T-helper 2 cell treated with Interferon-gamma antibody and Interleukin-4, amounts not matched to agents 5 μg/mL and 100 μg/mL, for 36 hours (primary cell): ENCODE measurements around the gene SLC35B2.
A peak's percentile ranks its signal among the peaks of the same experiment; 100 is the strongest.

Experiments used
- DNase-seq: peaks from one replicate; pipeline ENCODE4 v3.0.0; 2021; ENCODE audit warnings: low spot score
- H3K27ac Mint-ChIP-seq: one replicate; pipeline ENCODE4 v1.8.0; 2021; ENCODE audit warnings: mild to moderate bottlenecking, mixed read lengths
- H3K27me3 Mint-ChIP-seq: one replicate; pipeline ENCODE4 v1.8.0; 2021; ENCODE audit warnings: low read depth, mixed read lengths
- H3K36me3 Mint-ChIP-seq: one replicate; pipeline ENCODE4 v1.8.0; 2021; ENCODE audit warnings: low read depth, mixed read lengths
- H3K4me1 Mint-ChIP-seq: one replicate; pipeline ENCODE4 v1.8.0; 2021; ENCODE audit warnings: low read depth, mixed read lengths
- H3K4me3 Mint-ChIP-seq: one replicate; pipeline ENCODE4 v1.8.0; 2022; ENCODE audit warnings: mild to moderate bottlenecking, moderate library complexity, mixed read lengths
- H3K9me3 Mint-ChIP-seq: one replicate; pipeline ENCODE4 v1.8.0; 2021; ENCODE audit warnings: mixed read lengths

Gene SLC35B2

DNA sequence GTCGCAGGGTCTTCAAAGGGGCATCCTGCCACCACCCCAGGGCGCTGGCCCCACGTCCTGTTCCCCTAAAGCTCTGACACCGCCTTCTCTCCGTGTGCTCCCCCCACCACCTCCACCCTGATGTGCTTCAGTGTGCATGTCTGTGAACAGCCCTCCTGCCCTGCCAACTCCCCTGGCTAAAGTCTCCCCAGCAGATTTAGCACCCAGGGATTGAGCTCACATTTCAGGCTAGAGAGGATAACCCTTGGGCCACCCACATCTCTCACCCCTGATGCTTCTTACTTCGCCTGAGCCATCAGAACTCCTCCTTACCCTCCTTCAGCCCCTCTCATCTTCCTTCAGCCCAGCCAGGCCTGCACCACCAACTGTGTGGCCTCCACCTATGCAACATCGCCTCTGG lies 20.4 kb upstream of the SLC35B2 start:
- no peaks in the 10 kb centered on the region for H3K36me3 Mint-ChIP-seq
- H3K4me1 Mint-ChIP-seq = peaks cover 3% of the 10 kb centered on the region
- DNase-seq = no peak
- no peaks in the 10 kb centered on the region for H3K9me3 Mint-ChIP-seq
- H3K27ac Mint-ChIP-seq = no peak overlapping the region
- H3K4me3 Mint-ChIP-seq = no peak overlapping the region
- peaks cover 43% of the 10 kb centered on the region for H3K27me3 Mint-ChIP-seq

DNA sequence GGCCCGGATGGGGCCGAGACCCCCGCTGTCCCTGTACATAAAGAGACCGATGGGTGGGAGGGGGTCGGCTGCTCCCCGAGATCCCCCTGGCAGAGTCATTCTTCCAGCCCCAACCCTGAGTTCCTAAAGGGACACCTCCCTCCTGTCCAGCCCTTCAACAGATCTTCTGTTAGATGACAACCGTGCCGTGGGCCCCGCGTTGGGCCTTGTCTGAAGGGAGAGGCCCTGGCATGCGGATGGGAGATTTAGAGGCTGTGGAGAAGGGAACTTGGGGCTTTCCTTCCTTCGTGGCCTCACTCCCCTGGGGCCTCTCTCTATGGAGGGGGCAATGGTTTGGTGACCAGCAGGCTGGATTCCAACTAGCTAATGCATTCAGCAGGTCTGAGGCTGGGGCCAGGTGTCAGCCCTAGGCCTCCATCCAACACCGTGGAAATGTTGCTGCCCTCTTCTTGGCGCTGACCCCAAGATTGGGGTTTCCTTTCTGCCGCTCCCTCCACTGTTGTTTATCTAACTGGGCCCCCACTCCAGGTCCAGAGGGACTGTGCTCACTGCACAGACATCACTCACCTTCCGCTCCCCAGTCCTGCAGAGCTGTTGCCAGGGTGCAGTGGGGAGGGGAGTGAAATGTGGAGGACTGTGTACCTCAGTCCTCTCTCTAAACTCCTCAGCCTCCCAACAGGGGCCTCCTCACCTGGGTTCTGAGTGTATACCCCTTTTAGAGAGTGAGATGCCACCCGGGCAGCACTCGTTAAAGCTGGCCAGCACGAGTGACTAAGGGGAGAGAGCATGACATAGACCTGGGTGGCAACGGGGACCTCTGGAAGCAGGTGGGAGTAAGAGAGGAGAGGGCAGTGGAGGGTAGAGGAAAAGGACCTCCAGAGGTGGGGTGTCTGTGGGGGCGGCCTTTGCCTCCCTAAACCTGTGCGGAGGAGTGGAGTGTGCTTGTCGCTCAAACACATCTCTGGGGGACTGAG lies 19.6 kb upstream of the SLC35B2 start:
- H3K36me3 Mint-ChIP-seq = no peaks in the 10 kb centered on the region
- DNase-seq = no peak
- H3K27ac Mint-ChIP-seq = no peak overlapping the region
- no peak overlapping the region for H3K4me3 Mint-ChIP-seq
- peaks cover 3% of the 10 kb centered on the region for H3K4me1 Mint-ChIP-seq
- H3K27me3 Mint-ChIP-seq = peaks cover 51% of the 10 kb centered on the region
- no peaks in the 10 kb centered on the region for H3K9me3 Mint-ChIP-seq

DNA sequence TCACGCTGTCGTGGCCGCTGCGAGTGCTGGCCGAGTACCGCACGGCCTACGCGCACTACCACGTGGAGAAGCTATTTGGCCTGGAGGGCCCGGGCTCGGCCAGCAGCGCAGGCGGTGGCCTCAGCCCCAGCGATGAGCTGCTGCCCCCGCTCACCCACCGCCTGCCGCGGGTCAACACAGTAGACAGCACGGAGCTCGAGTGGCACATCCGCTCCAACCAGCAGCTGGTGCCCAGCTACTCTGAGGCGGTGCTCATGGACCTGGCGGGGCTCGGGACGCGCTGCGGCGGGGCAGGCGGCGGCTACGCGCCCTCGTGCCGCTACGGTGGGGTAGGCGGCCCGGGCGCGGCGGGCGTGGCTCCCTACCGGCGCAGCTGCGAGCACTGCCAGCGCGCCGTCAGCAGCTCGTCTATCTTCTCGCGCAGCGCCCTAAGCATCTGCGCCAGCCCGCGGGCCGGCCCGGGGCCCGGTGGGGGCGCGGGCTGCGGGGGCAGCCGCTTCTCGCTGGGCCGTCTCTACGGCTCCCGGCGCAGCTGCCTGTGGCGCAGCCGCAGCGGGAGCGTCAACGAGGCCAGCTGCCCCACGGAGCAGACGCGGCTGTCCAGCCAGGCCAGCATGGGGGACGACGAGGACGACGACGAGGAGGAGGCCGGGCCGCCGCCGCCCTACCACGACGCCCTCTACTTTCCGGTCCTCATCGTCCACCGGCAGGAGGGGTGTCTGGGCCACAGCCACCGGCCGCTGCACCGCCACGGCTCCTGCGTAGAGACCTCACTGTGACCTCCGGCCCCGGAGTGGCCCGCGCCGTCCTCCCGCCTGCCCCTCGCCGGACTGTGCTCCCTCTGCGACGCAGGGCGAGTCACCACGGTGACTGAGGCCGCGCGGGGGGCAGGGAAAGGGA lies 18.7 kb upstream of the SLC35B2 start:
- Mint-ChIP-seq H3K27ac (no peak overlapping the region), H3K4me3 (no peak overlapping the region), H3K9me3 (no peaks in the 10 kb centered on the region), H3K27me3 (peaks cover 61% of the 10 kb centered on the region), H3K4me1 (peaks cover 3% of the 10 kb centered on the region), H3K36me3 (no peaks in the 10 kb centered on the region)
- no peak for DNase-seq

DNA sequence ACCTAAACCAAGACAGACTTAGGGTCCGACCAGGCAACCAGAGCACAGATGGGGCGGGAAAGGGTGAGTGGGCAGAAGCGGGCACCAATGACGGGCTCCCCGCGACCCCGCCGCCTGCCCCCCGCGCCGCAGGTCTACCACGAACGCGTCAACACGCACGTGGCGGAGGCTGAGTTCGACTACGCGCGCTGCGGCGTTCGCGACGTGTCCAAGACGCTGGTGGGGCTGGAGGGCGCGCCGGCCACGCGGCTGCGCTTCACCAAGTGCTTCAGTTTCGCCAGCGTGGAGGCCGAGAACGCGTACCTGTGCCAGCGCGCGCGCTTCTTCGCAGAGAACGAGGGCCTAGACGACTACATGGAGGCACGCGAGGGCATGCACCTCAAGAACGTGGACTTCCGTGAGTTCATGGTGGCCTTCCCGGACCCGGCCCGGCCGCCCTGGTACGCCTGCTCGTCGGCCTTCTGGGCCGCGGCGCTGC lies 18.0 kb upstream of the SLC35B2 start:
- Mint-ChIP-seq H3K4me1 (peaks cover 3% of the 10 kb centered on the region), H3K4me3 (no peak overlapping the region), H3K27ac (no peak overlapping the region), H3K36me3 (no peaks in the 10 kb centered on the region), H3K9me3 (no peaks in the 10 kb centered on the region), H3K27me3 (peaks cover 61% of the 10 kb centered on the region)
- no peak for DNase-seq

DNA sequence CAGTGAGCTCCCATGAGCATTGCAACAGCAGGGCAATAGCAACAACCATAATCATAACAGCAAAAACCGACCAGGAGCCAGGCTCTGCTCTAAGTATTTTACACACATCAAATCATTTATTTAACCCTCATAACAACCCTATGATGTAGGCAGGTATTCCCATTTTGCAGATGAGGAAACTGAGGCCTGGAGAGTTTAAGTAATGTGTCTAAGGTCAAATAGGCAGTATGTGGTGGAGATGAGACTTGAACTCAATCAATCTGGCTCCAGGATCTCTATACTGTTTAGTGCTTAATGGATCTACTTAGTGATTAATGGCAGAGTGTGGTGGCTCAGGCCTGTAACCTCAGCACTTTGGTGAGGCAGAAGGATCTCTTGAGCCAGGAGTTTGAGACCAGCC lies 16.3 kb upstream of the SLC35B2 start:
- H3K4me1 Mint-ChIP-seq = peaks cover 5% of the 10 kb centered on the region
- peaks cover 71% of the 10 kb centered on the region for H3K27me3 Mint-ChIP-seq
- no peak for DNase-seq
- no peak overlapping the region for H3K27ac Mint-ChIP-seq
- H3K36me3 Mint-ChIP-seq = no peaks in the 10 kb centered on the region
- no peak overlapping the region for H3K4me3 Mint-ChIP-seq
- H3K9me3 Mint-ChIP-seq = no peaks in the 10 kb centered on the region

DNA sequence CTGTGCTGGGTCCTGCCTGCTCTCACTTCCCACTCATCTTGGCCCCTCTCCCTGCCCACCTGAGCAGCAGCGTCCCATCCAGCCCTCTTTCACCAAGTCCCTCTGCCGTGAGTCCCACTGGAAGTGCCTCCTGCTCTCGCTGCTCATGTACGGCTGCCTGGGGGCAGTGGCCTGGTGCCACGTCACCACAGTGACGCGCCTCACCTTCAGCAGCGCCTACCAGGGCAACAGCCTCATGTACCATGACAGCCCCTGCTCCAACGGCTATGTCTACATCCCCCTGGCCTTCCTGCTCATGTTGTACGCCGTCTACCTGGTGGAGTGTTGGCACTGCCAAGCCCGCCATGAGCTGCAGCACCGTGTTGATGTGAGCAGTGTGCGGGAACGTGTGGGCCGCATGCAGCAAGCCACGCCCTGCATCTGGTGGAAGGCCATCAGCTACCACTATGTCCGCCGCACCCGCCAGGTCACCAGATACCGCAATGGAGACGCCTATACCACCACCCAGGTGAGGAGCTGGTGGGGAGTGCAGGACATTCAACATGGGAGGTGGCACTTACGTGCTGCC lies 15.8 kb upstream of the SLC35B2 start:
- H3K4me3 Mint-ChIP-seq = no peak overlapping the region
- H3K27me3 Mint-ChIP-seq = peaks cover 73% of the 10 kb centered on the region
- H3K36me3 Mint-ChIP-seq = no peaks in the 10 kb centered on the region
- H3K9me3 Mint-ChIP-seq = no peaks in the 10 kb centered on the region
- no peak overlapping the region for H3K27ac Mint-ChIP-seq
- no peak for DNase-seq
- peaks cover 5% of the 10 kb centered on the region for H3K4me1 Mint-ChIP-seq

DNA sequence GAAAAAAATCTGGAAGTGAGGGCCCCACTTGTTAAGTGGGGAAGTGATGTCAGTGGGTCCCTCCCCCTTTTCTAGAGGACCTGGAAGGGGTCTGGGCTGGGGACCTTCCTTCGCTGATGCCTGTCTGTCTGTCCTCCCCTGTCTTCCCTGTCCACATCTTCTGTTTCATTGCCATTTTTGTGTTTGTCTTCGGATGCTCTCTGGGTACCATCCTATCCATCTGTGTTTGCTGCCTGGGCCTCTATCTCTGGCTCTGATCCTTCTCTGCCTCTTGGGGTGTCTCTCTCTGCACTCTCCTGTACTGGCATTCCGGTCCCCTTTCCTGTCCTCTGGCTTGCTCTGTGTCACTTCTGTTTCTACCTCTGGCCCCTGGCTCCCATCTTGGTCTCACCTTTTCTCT lies 15.2 kb upstream of the SLC35B2 start:
- no peaks in the 10 kb centered on the region for H3K36me3 Mint-ChIP-seq
- H3K27ac Mint-ChIP-seq = no peak overlapping the region
- H3K4me3 Mint-ChIP-seq = no peak overlapping the region
- H3K9me3 Mint-ChIP-seq = no peaks in the 10 kb centered on the region
- DNase-seq = no peak
- peaks cover 5% of the 10 kb centered on the region for H3K4me1 Mint-ChIP-seq
- H3K27me3 Mint-ChIP-seq = peaks cover 67% of the 10 kb centered on the region

DNA sequence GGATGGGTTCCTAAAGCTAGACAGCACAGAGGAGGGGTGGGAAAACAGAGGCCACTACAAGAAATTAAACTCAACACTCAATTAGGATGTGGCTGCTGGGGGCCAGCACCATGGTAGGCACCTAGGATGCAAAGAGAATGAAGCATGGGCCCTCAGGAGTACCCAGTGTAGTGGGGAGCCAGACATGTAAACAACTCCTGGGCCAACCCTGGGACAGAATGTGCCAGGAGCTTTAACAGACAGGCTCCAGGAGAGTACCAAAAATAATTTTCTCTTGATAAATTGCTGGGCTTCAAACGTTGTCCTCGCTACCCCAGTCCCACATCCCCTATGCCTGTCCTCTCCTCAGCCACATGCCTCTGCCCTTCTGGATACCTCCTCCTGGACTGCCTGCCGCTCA lies 14.6 kb upstream of the SLC35B2 start:
- H3K27me3 Mint-ChIP-seq = peaks cover 61% of the 10 kb centered on the region
- H3K4me3 Mint-ChIP-seq = no peak overlapping the region
- peaks cover 6% of the 10 kb centered on the region for H3K4me1 Mint-ChIP-seq

DNA sequence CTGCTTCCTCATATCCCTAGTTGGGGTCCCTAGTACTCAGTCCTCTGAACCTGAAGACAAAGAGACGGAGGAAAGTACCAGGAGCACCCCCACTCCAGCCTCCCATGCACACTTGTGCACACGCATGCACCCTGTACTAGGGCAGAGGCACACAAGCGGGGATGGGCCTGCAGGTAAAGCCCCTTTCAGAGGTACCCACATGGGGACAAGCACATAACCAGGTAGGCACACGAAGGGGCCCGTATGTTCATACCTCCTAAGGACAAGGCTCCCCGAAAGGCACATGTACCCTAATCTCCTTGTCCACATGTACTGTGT lies 14.0 kb upstream of the SLC35B2 start:
- peaks cover 57% of the 10 kb centered on the region for H3K27me3 Mint-ChIP-seq
- no peak overlapping the region for H3K27ac Mint-ChIP-seq
- H3K4me3 Mint-ChIP-seq = peak overlapping the region; percentile 49
- H3K9me3 Mint-ChIP-seq = no peaks in the 10 kb centered on the region
- DNase-seq = no peak
- peaks cover 11% of the 10 kb centered on the region for H3K4me1 Mint-ChIP-seq
- no peaks in the 10 kb centered on the region for H3K36me3 Mint-ChIP-seq

More for the DNA sequence above, 14.6 kb upstream of the SLC35B2 start:
- no peak overlapping the region for H3K27ac Mint-ChIP-seq
- no peaks in the 10 kb centered on the region for H3K9me3 Mint-ChIP-seq
- no peaks in the 10 kb centered on the region for H3K36me3 Mint-ChIP-seq
- DNase-seq = no peak

DNA sequence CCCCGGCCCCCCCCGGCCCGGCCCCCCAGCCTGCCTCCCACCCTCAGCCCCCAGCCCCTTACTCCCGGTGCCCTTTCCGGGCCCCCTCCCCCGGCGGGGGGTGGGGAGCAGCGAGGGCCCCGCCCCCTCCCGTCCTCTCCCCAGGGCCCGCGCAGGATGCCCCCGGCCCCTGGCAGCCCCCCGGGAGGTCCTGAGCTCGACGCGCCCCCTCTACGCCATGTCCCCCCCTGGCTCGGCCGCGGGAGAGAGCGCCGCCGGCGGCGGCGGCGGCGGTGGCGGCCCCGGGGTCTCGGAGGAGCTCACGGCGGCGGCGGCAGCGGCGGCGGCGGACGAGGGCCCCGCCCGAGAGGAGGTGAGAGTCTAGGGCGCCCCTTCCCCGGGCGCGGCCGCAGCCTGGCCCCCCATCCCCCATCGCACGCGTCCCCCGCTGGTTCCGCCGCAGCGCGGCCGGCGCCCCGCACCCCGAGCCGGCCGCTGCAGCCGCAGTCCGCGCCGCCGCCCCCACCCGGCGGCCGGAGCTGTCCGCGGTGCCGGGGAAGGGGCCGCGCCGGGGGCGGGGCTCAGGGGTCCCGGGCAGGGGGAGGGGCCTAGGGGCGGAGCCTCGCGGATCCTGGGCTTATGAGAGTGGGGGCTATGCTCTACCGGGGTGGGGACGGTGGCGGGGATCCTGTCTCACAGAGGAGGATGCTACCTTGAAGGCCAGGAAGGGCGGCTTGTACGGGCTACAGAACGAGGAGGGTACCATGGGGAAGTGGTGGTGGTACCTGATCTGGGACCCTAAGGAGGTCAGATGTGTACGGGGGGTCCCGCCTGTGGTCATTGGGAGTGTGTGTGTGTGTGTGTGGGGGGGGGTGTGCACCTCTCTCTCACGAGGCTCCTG lies 13.4 kb upstream of the SLC35B2 start:
- no peak for DNase-seq
- H3K27me3 Mint-ChIP-seq = peaks cover 57% of the 10 kb centered on the region
- H3K27ac Mint-ChIP-seq = no peak overlapping the region
- no peaks in the 10 kb centered on the region for H3K9me3 Mint-ChIP-seq
- H3K4me1 Mint-ChIP-seq = peaks cover 15% of the 10 kb centered on the region
- peak overlapping the region; percentile 49 for H3K4me3 Mint-ChIP-seq
- H3K36me3 Mint-ChIP-seq = no peaks in the 10 kb centered on the region

DNA sequence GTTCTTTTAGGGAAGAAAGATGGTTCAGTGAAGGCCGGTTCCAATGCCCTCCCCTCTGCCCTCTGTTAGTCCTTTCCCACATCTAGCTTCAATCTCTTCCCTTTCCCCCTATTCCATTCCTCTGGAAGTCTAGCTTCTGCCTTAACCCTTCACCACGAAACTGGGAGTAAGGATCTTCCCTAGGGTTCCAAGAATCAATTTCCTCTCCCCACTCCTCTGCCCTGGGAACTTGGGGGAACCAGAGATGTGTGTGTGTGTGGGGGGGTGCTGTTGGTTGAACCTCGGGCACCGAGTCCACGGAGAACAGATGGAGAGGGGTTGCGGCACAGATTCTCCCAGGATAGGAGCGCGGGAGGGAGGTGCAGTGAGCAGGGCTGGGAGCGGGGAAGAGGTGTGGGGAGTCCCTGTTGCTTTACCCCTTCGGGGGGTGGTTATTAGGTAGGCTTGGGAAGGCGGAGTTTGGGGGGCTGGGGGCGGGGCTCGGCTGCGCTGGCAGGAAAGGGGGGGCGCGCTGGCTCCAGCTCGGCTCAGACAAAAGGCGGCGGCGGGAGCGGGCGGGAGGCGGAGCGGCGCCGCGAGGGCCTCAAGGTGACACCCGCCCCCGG lies 12.7 kb upstream of the SLC35B2 start, which contains the start of gene TMEM151B:
Gene TMEM151B (plus strand): TSS at position 530 of the 605 bp plus-strand sequence. CDS start 293 bp downstream, outside the sequence.
- H3K27ac Mint-ChIP-seq = no peak within 1 kb of the TSS
- no peaks in the 10 kb centered on the region for H3K36me3 Mint-ChIP-seq
- peaks cover 56% of the 10 kb centered on the region for H3K27me3 Mint-ChIP-seq
- peaks cover 17% of the 10 kb centered on the region for H3K4me1 Mint-ChIP-seq
- no peak for DNase-seq
- no peaks in the 10 kb centered on the region for H3K9me3 Mint-ChIP-seq
- peak within 1 kb of the TSS; percentile 49 for H3K4me3 Mint-ChIP-seq

DNA sequence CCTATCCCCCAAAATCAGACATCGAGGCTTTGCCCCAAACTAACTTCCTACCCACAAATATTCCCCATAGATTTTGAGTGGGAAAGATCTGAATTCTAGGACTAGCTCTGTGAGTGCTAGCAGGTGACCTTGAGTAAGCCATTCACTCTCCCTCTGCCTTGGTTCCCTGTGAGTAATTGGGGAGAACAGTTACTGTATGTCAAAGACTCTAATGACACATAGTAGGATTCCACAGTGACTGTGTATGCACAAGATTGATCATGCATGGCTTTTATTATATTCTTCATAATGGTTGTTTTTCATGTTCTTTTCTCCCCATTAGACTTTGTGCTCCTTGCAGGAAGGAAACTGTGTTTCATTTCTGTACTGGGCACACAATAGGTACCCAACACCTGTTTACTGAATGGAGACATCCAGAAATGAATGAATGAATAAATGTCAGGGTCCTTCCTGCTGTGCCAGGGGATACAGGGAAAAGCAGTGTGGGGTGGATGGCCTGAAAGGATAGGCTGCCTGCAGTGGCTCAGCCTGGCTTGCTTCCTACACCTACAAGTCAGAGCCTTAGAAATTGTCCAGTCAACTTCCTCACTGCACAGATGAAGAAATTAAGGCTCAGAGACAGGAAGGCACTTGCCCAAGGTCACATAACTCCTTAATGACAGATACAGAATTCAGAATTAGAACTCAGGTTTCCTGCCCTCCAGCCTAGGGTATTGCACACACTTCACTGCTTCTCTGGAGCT lies 12.0 kb upstream of the SLC35B2 start:
- H3K27ac Mint-ChIP-seq = no peak overlapping the region
- no peaks in the 10 kb centered on the region for H3K36me3 Mint-ChIP-seq
- no peaks in the 10 kb centered on the region for H3K9me3 Mint-ChIP-seq
- H3K27me3 Mint-ChIP-seq = peaks cover 49% of the 10 kb centered on the region
- peaks cover 15% of the 10 kb centered on the region for H3K4me1 Mint-ChIP-seq
- peak overlapping the region; percentile 44 for H3K4me3 Mint-ChIP-seq
- no peak for DNase-seq
